ENCODE measurements around the gene VIPR2. TPM values are rescaled to one million over a fixed set of nuclear protein-coding genes. Genes with fewer than 3 reads are reported as not detected.
"Not testable (repeated sequence)": the region's sequence is repeated elsewhere in the genome, so short reads cannot be mapped to it uniquely, and the experiment has no call there.

The VIPR2 gene
- total RNA-seq, 2 experiments from 2014 or later = 0.80 to 0.99 TPM

- Mint-ChIP-seq H3K9me3 (peaks cover 3% of the 10 kb centered on the region), H3K27ac (no peak overlapping the region), H3K27me3 (peaks cover 6% of the 10 kb centered on the region), H3K36me3 (no peaks in the 10 kb centered on the region), H3K4me1 (no peaks in the 10 kb centered on the region), H3K4me3 (no peak overlapping the region)
- ATAC-seq (ENCODE audit: low read depth) (no peak), DNase-seq (no peak)
- POLR2A ChIA-PET = no interaction called here
Measured at GRCh38 chr7:159084069-159084801, 60.4 kb downstream of the VIPR2 start.

- no peak for DNase-seq
- H3K27ac Mint-ChIP-seq = no peak overlapping the region
Measured at GRCh38 chr7:159083698-159084068, 61.0 kb downstream of the VIPR2 start.

GRCh38 chr7:159083001-159083697, 61.5 kb downstream of the VIPR2 start:
- Mint-ChIP-seq H3K36me3 (no peaks in the 10 kb centered on the region), H3K9me3 (peaks cover 3% of the 10 kb centered on the region), H3K4me3 (no peak overlapping the region), H3K27ac (no peak overlapping the region), H3K4me1 (no peaks in the 10 kb centered on the region), H3K27me3 (peaks cover 7% of the 10 kb centered on the region)
- ATAC-seq (ENCODE audit: low read depth) (no peak), DNase-seq (no peak)
- POLR2A ChIA-PET = no interaction called here

More at GRCh38 chr7:159083698-159084068, 61.0 kb downstream of the VIPR2 start:
- POLR2A ChIA-PET = no interaction called here
- H3K36me3 Mint-ChIP-seq = no peaks in the 10 kb centered on the region
- H3K27me3 Mint-ChIP-seq = peaks cover 6% of the 10 kb centered on the region
- ATAC-seq (ENCODE audit: low read depth) = no peak
- H3K4me1 Mint-ChIP-seq = no peaks in the 10 kb centered on the region
- H3K9me3 Mint-ChIP-seq = peaks cover 3% of the 10 kb centered on the region
- H3K4me3 Mint-ChIP-seq = no peak overlapping the region

- ATAC-seq (ENCODE audit: low read depth); H3K4me1 Mint-ChIP-seq; H3K9me3 Mint-ChIP-seq; POLR2A ChIA-PET; H3K4me3 Mint-ChIP-seq; DNase-seq; H3K36me3 Mint-ChIP-seq; H3K27ac Mint-ChIP-seq: not testable (repeated sequence)
- peaks cover 12% of the 10 kb centered on the region for H3K27me3 Mint-ChIP-seq
Measured at GRCh38 chr7:159082075-159082474, 62.6 kb downstream of the VIPR2 start.

GRCh38 chr7:159078911-159079270, 65.8 kb downstream of the VIPR2 start:
- DNase-seq = no peak
- Mint-ChIP-seq H3K4me1 (no peaks in the 10 kb centered on the region), H3K9me3 (peaks cover 3% of the 10 kb centered on the region), H3K36me3 (no peaks in the 10 kb centered on the region), H3K4me3 (no peak overlapping the region), H3K27me3 (peaks cover 24% of the 10 kb centered on the region), H3K27ac (no peak overlapping the region)
- no peak for ATAC-seq (ENCODE audit: low read depth)
- POLR2A ChIA-PET = no interaction called here

- Mint-ChIP-seq H3K27ac (no peak overlapping the region), H3K27me3 (peaks cover 25% of the 10 kb centered on the region), H3K4me3 (no peak overlapping the region), H3K9me3 (peaks cover 3% of the 10 kb centered on the region), H3K4me1 (no peaks in the 10 kb centered on the region), H3K36me3 (no peaks in the 10 kb centered on the region)
- POLR2A ChIA-PET = no interaction called here
- ATAC-seq (ENCODE audit: low read depth) (no peak), DNase-seq (no peak)
Measured at GRCh38 chr7:159078193-159078910, 66.3 kb downstream of the VIPR2 start.

GRCh38 chr7:159076333-159076732, 68.3 kb downstream of the VIPR2 start:
- POLR2A ChIA-PET = no interaction called here
- H3K4me1 Mint-ChIP-seq = no peaks in the 10 kb centered on the region
- ATAC-seq (ENCODE audit: low read depth) (no peak), DNase-seq (no peak)
- no peak overlapping the region for H3K27ac Mint-ChIP-seq
- H3K9me3 Mint-ChIP-seq = peaks cover 1% of the 10 kb centered on the region
- no peaks in the 10 kb centered on the region for H3K36me3 Mint-ChIP-seq
- peaks cover 25% of the 10 kb centered on the region for H3K27me3 Mint-ChIP-seq
- H3K4me3 Mint-ChIP-seq = no peak overlapping the region

GRCh38 chr7:159075563-159076238, 69.0 kb downstream of the VIPR2 start:
- POLR2A ChIA-PET = no interaction called here
- peaks cover 1% of the 10 kb centered on the region for H3K9me3 Mint-ChIP-seq
- no peaks in the 10 kb centered on the region for H3K36me3 Mint-ChIP-seq
- DNase-seq (no peak), ATAC-seq (ENCODE audit: low read depth) (no peak)
- no peaks in the 10 kb centered on the region for H3K4me1 Mint-ChIP-seq
- no peak overlapping the region for H3K27ac Mint-ChIP-seq
- H3K27me3 Mint-ChIP-seq = peaks cover 25% of the 10 kb centered on the region
- no peak overlapping the region for H3K4me3 Mint-ChIP-seq

- Mint-ChIP-seq H3K4me1 (peaks cover 12% of the 10 kb centered on the region), H3K27me3 (peaks cover 8% of the 10 kb centered on the region), H3K4me3 (no peak overlapping the region), H3K9me3 (no peaks in the 10 kb centered on the region), H3K36me3 (no peaks in the 10 kb centered on the region), H3K27ac (no peak overlapping the region)
- DNase-seq (no peak), ATAC-seq (ENCODE audit: low read depth) (no peak)
- POLR2A ChIA-PET = no interaction called here
Measured at GRCh38 chr7:159071260-159071659, 73.4 kb downstream of the VIPR2 start.

- H3K27ac Mint-ChIP-seq = no peak overlapping the region
- no peaks in the 10 kb centered on the region for H3K9me3 Mint-ChIP-seq
- peaks cover 5% of the 10 kb centered on the region for H3K27me3 Mint-ChIP-seq
- POLR2A ChIA-PET = no interaction called here
- H3K36me3 Mint-ChIP-seq = no peaks in the 10 kb centered on the region
- H3K4me1 Mint-ChIP-seq = peaks cover 12% of the 10 kb centered on the region
- peak; percentile 73 for ATAC-seq (ENCODE audit: low read depth)
- no peak overlapping the region for H3K4me3 Mint-ChIP-seq
- DNase-seq = no peak
Measured at GRCh38 chr7:159070431-159071148, 74.1 kb downstream of the VIPR2 start.

- Mint-ChIP-seq H3K4me1 (peaks cover 12% of the 10 kb centered on the region), H3K27ac (peak overlapping the region; percentile 49), H3K4me3 (no peak overlapping the region), H3K27me3 (peaks cover 2% of the 10 kb centered on the region), H3K9me3 (no peaks in the 10 kb centered on the region), H3K36me3 (no peaks in the 10 kb centered on the region)
- POLR2A ChIA-PET = no interaction called here
- ATAC-seq (ENCODE audit: low read depth) (no peak), DNase-seq (no peak)
Measured at GRCh38 chr7:159068893-159069448, 75.7 kb downstream of the VIPR2 start.

- H3K4me3 Mint-ChIP-seq = no peak overlapping the region
- no peak overlapping the region for H3K27ac Mint-ChIP-seq
- H3K9me3 Mint-ChIP-seq = no peaks in the 10 kb centered on the region
- ATAC-seq (ENCODE audit: low read depth) = peak; percentile 21
- H3K27me3 Mint-ChIP-seq = no peaks in the 10 kb centered on the region
- no peaks in the 10 kb centered on the region for H3K36me3 Mint-ChIP-seq
- H3K4me1 Mint-ChIP-seq = peaks cover 12% of the 10 kb centered on the region
- POLR2A ChIA-PET = no interaction called here
- DNase-seq = no peak
Measured at GRCh38 chr7:159068488-159068811, 76.2 kb downstream of the VIPR2 start.

All from activated naive CD8-positive, alpha-beta T cell treated with anti-CD3 and anti-CD28 coated beads, Interleukin-2, amount 10 ng/mL, durations not matched to agents 7 days and 5 days (primary cell).